Astrocyte (in vitro differentiated cells and primary cell): ENCODE measurements around the gene SLC25A43. TPM values are rescaled to one million over a fixed set of nuclear protein-coding genes. Genes with fewer than 3 reads are reported as not detected.
"Not testable (repeated sequence)": the region's sequence is repeated elsewhere in the genome, so short reads cannot be mapped to it uniquely, and the experiment has no call there.

Experiments used
- DNase-seq: peaks from one replicate; pipeline ENCODE4 v3.0.0-alpha.2; 2010; ENCODE audit warnings: low read depth
- FAIRE-seq: peaks from 2 replicates; lab custom pipeline; 2011; peaks lifted over from hg19 to GRCh38; lab: Jason Lieb, UNC
- H2AFZ ChIP-seq: 2 replicates; pipeline ENCODE4 v1.6.0; 2012; ENCODE audit warnings: low read depth, low read length, inconsistent platforms
- H3K27ac ChIP-seq: 2 replicates; pipeline ENCODE4 v1.5.1; 2011; ENCODE audit warnings: low read depth, low read length, inconsistent platforms
- H3K27me3 ChIP-seq: 2 replicates; pipeline ENCODE4 v1.6.0; 2011; ENCODE audit warnings: low read length, inconsistent platforms; ENCODE audit not compliant: insufficient read depth
- H3K36me3 ChIP-seq: 2 replicates; pipeline ENCODE4 v1.5.1; 2011; ENCODE audit warnings: low read length, inconsistent platforms; ENCODE audit not compliant: insufficient read depth
- H3K4me1 ChIP-seq: 2 replicates; pipeline ENCODE4 v1.5.1; 2011; ENCODE audit warnings: low read length, inconsistent platforms; ENCODE audit not compliant: insufficient read depth
- H3K4me2 ChIP-seq: 2 replicates; pipeline ENCODE4 v1.6.0; 2012; ENCODE audit warnings: low read length, inconsistent platforms
- H3K4me3 ChIP-seq: 2 replicates; pipeline ENCODE4 v1.5.1; 2011; ENCODE audit warnings: low read depth, mild to moderate bottlenecking, low read length, inconsistent platforms; ENCODE audit not compliant: insufficient read depth
- H3K79me2 ChIP-seq: 2 replicates; pipeline ENCODE4 v1.6.0; 2012; ENCODE audit warnings: mild to moderate bottlenecking, low read length, inconsistent platforms; ENCODE audit not compliant: insufficient read depth
- H3K9ac ChIP-seq: 2 replicates; pipeline ENCODE4 v1.6.0; 2012; ENCODE audit warnings: mild to moderate bottlenecking, low read length, inconsistent platforms
- H3K9me3 ChIP-seq: 2 replicates; pipeline ENCODE4 v1.5.1; 2012; ENCODE audit warnings: low read depth, mild to moderate bottlenecking, low read length, inconsistent platforms; ENCODE audit not compliant: insufficient read depth
- H4K20me1 ChIP-seq: 2 replicates; pipeline ENCODE4 v1.6.0; 2012; ENCODE audit warnings: low read length, inconsistent platforms; ENCODE audit not compliant: insufficient read depth
- H3K27ac Mint-ChIP-seq: one replicate; pipeline ENCODE4 v1.8.0; 2021; ENCODE audit warnings: mild to moderate bottlenecking, mixed read lengths; ENCODE audit not compliant: unreplicated experiment
- H3K27me3 Mint-ChIP-seq: one replicate; pipeline ENCODE4 v1.8.0; 2021; ENCODE audit warnings: low read depth, mixed read lengths; ENCODE audit not compliant: unreplicated experiment
- H3K36me3 Mint-ChIP-seq: one replicate; pipeline ENCODE4 v1.8.0; 2021; ENCODE audit warnings: low read depth, mixed read lengths; ENCODE audit not compliant: unreplicated experiment
- H3K4me1 Mint-ChIP-seq: one replicate; pipeline ENCODE4 v1.8.0; 2021; ENCODE audit warnings: low read depth, mixed read lengths; ENCODE audit not compliant: unreplicated experiment
- H3K4me3 Mint-ChIP-seq: one replicate; pipeline ENCODE4 v1.8.0; 2021; ENCODE audit warnings: mild to moderate bottlenecking, moderate library complexity, mixed read lengths; ENCODE audit not compliant: unreplicated experiment
- H3K9me3 Mint-ChIP-seq: one replicate; pipeline ENCODE4 v1.8.0; 2021; ENCODE audit warnings: mild to moderate bottlenecking, mixed read lengths; ENCODE audit not compliant: unreplicated experiment
- EZH2 ChIP-seq: IDR thresholded peaks from 2 replicates; pipeline ENCODE4 v1.6.1; 2012; ENCODE audit warnings: mild to moderate bottlenecking, low read length, inconsistent platforms; ENCODE audit not compliant: insufficient read depth
- total RNA-seq: library from RNA; stranded (reverse); gene quantifications from 2 replicates; pipeline ENCODE4 v1.2.1, GENCODE V29; 2021
- TF ChIP-seq, protein P1 (sequence below): IDR thresholded peaks from 2 replicates; pipeline ENCODE4 v1.5.1; 2011; ENCODE audit warnings: low read depth, mild to moderate bottlenecking, inconsistent platforms, low read length, moderate library complexity; ENCODE audit not compliant: insufficient read depth

The SLC25A43 gene
- total RNA-seq, 1 donor from 2014 or later: 11.6 TPM

DNA sequence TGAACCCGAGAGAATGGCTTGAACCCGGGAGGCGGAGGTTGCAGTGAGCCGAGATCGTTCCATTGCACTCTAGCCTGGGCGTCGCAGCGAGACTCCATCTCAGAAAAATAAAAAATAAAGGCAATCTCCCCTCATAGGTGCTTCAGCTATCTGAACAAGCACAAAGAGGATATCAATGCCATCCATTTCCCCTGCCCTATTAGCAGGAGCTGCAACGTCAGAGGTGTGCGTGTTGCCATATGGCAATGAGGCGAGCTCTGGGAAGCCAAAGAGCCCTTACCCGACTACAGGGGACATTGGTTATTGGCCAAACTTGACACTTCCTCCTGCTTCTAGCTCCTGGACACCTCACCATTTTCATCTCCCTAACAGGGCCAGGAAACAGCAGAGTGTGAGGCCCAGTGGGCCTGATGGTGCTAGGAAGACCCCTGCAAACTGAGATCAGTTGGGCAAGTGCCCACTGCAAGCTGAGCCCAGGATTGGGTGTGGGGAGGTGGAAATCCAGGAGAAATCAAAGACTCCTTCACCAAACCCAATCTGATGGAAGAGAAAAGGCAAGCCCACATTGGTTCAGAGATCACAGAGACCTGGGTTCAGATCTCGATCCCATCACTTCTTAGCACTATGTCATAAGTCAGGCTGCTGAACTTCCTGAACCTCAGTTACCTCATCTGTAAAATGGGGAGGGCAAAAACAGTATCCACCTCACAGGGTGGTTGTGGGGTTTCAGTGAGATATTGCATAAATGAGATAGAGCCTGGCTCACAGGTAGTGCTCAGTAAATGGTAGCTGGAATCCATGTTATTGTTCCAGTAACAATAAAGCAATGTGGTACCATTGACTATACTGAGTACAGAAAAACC, 90.3 kb downstream of the SLC25A43 start:
- H3K4me1 Mint-ChIP-seq: no peaks in the 10 kb centered on the region
- no peaks in the 10 kb centered on the region for H3K27me3 Mint-ChIP-seq
- H3K36me3 Mint-ChIP-seq: no peaks in the 10 kb centered on the region
- H3K79me2 ChIP-seq: no peaks in the 10 kb centered on the region
- no peak for FAIRE-seq
- no peaks in the 10 kb centered on the region for H4K20me1 ChIP-seq
- no peak overlapping the region for H2AFZ ChIP-seq
- no peaks in the 10 kb centered on the region for H3K9me3 ChIP-seq
- H3K4me1 ChIP-seq: no peaks in the 10 kb centered on the region
- no peak overlapping the region for H3K4me3 ChIP-seq
- DNase-seq: no peak
- peaks cover 2% of the 10 kb centered on the region for H3K9me3 Mint-ChIP-seq
- no peak overlapping the region for H3K4me2 ChIP-seq
- H3K36me3 ChIP-seq: no peaks in the 10 kb centered on the region
- no peak overlapping the region for H3K27ac ChIP-seq
- no peak overlapping the region for H3K4me3 Mint-ChIP-seq
- TF ChIP-seq EZH2: no peak
- TF ChIP-seq, protein P1, sequence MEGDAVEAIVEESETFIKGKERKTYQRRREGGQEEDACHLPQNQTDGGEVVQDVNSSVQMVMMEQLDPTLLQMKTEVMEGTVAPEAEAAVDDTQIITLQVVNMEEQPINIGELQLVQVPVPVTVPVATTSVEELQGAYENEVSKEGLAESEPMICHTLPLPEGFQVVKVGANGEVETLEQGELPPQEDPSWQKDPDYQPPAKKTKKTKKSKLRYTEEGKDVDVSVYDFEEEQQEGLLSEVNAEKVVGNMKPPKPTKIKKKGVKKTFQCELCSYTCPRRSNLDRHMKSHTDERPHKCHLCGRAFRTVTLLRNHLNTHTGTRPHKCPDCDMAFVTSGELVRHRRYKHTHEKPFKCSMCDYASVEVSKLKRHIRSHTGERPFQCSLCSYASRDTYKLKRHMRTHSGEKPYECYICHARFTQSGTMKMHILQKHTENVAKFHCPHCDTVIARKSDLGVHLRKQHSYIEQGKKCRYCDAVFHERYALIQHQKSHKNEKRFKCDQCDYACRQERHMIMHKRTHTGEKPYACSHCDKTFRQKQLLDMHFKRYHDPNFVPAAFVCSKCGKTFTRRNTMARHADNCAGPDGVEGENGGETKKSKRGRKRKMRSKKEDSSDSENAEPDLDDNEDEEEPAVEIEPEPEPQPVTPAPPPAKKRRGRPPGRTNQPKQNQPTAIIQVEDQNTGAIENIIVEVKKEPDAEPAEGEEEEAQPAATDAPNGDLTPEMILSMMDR: no peak
- H3K27ac Mint-ChIP-seq: no peak overlapping the region
- H3K9ac ChIP-seq: no peak overlapping the region
- no peaks in the 10 kb centered on the region for H3K27me3 ChIP-seq

DNA sequence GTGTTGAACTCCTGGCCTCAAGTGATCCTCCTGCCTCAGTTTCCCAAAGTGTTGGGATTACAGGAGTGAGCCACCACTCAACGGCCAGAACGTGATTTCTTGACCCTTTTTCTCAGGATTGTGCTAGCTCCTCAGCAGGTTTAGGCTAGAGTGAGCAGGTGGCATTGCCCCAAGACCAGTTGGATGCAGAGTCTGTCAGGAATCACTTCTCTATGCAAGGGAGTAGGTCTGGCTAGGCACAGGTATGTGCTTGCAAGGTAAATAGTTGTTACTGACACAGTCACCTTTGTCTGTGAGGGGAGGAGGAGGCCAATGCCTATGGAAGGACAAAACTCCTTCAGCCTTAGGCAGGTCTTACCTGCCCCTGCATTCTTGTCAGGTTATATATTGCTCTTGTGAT, 93.3 kb downstream of the SLC25A43 start:
- Mint-ChIP-seq H3K36me3 (no peaks in the 10 kb centered on the region), H3K4me3 (no peak overlapping the region), H3K4me1 (no peaks in the 10 kb centered on the region), H3K27me3 (no peaks in the 10 kb centered on the region), H3K9me3 (no peaks in the 10 kb centered on the region), H3K27ac (no peak overlapping the region)
- no peaks in the 10 kb centered on the region for H3K36me3 ChIP-seq
- no peaks in the 10 kb centered on the region for H3K79me2 ChIP-seq
- H3K27me3 ChIP-seq: no peaks in the 10 kb centered on the region
- H3K27ac ChIP-seq: no peak overlapping the region
- FAIRE-seq (no peak), DNase-seq (no peak)
- no peak overlapping the region for H3K9ac ChIP-seq
- no peak overlapping the region for H2AFZ ChIP-seq
- H3K4me3 ChIP-seq: no peak overlapping the region
- H3K4me1 ChIP-seq: no peaks in the 10 kb centered on the region
- TF ChIP-seq EZH2: no peak
- TF ChIP-seq, protein P1: no peak
- no peaks in the 10 kb centered on the region for H3K9me3 ChIP-seq
- H4K20me1 ChIP-seq: no peaks in the 10 kb centered on the region
- no peak overlapping the region for H3K4me2 ChIP-seq

DNA sequence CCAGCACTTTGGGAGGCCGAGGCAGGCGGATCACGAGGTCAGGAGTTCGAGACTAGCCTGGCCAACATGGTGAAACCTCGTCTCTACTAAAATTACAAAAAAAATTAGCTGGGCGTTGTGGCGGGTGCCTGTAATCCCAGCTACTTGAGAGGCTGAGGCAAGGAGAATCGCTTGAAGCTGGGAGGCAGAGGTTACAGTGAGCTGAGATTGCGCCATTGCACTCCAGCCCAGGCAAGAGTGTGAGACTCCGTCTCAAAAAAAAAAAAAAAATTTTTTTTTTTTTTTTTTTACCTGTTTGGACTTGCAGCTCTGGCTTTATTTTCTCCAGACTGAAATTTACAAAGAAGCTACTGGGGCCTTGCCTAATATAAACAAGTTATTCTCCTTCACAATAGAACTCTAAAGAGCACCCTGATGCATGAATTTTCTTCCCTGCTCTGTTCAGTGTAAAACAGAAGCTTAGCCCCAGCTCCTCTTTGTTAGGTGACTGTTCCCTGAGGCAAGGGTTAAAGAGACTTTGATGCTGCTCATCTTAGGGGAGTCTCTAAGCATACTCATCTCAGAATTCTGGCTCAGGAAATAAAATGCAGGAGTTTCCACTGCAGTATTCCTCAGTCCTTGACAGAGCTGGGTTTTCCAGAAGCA, 94.8 kb downstream of the SLC25A43 start:
- H3K4me1 ChIP-seq, H4K20me1 ChIP-seq, H3K27ac ChIP-seq, H3K4me3 Mint-ChIP-seq, H3K79me2 ChIP-seq, H3K27ac Mint-ChIP-seq, H3K27me3 ChIP-seq, H3K9ac ChIP-seq, H3K4me3 ChIP-seq, H3K36me3 Mint-ChIP-seq, H3K4me1 Mint-ChIP-seq, H3K9me3 ChIP-seq, H2AFZ ChIP-seq, H3K36me3 ChIP-seq, H3K9me3 Mint-ChIP-seq, DNase-seq, FAIRE-seq, H3K27me3 Mint-ChIP-seq, H3K4me2 ChIP-seq: not testable (repeated sequence)
